Activated CD4-positive, alpha-beta memory T cell treated with anti-CD3 and anti-CD28 coated beads, Interleukin-2, amount 10 ng/mL, durations not matched to agents 7 days and 5 days (primary cell): Measurements from ENCODE around the gene PPM1B. TPM values are rescaled to one million over a fixed set of nuclear protein-coding genes. Genes with fewer than 3 reads are reported as not detected.
"Not testable (repeated sequence)": the region's sequence is repeated elsewhere in the genome, so short reads cannot be mapped to it uniquely, and the experiment has no call there.

Experiments
- CTCF ChIA-PET: fragments of 350-600 bp; sonication (Branson Sonifier 250); formaldehyde crosslinking; loops from one replicate; lab custom pipeline; 2021; ENCODE audit warnings: antibody characterized with exemption, inconsistent platforms; lab: Charles Lee
- POLR2A ChIA-PET: fragments of 350-600 bp; sonication (Branson Sonifier 250); formaldehyde crosslinking; loops from one replicate; lab custom pipeline; 2021; ENCODE audit warnings: antibody characterized with exemption; lab: Charles Lee
- DNase-seq: peaks from one replicate; pipeline ENCODE4 v3.0.0-alpha.2; 2020
- H3K27ac Mint-ChIP-seq: one replicate; pipeline ENCODE4 v1.8.0; 2021; ENCODE audit warnings: mild to moderate bottlenecking, mixed read lengths
- H3K27me3 Mint-ChIP-seq: one replicate; pipeline ENCODE4 v1.8.0; 2021; ENCODE audit warnings: mixed read lengths
- H3K36me3 Mint-ChIP-seq: one replicate; pipeline ENCODE4 v1.8.0; 2021; ENCODE audit warnings: low read depth, mixed read lengths
- H3K4me1 Mint-ChIP-seq: one replicate; pipeline ENCODE4 v1.8.0; 2021; ENCODE audit warnings: mixed read lengths
- H3K4me3 Mint-ChIP-seq: one replicate; pipeline ENCODE4 v1.8.0; 2021; ENCODE audit warnings: mild to moderate bottlenecking, mixed read lengths
- H3K9me3 Mint-ChIP-seq: one replicate; pipeline ENCODE4 v1.8.0; 2021; ENCODE audit warnings: mixed read lengths
- total RNA-seq, 2 experiments: library from RNA; stranded (reverse); gene quantifications; one replicate each; pipeline ENCODE4 v1.2.3, GENCODE V29; 2021

Gene PPM1B
- total RNA-seq, 2 experiments from 2014 or later = 57.0 to 60.9 TPM

DNA sequence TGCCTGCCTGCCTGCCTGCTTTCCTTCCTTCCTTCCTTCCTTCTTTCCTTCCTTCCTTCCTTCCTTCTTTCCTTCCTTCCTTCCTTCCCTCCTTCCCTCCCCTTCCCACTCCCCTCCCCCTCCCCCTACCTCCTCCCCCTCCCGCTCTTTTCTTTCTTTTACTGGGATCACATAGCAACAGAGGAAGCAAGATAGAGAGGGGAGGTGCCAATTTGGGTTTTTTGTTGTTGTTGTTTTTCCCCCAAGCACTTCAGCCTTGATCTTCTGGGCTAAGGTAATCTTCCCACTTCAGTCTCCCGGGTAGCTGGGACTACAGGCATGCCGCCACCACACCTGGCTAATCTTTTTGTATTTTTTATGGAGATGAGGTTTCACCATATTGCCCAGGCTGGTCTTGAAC, 20.0 kb downstream of the PPM1B start:
- peaks cover 54% of the 10 kb centered on the region for H3K4me1 Mint-ChIP-seq
- CTCF ChIA-PET = no interaction called here

DNA sequence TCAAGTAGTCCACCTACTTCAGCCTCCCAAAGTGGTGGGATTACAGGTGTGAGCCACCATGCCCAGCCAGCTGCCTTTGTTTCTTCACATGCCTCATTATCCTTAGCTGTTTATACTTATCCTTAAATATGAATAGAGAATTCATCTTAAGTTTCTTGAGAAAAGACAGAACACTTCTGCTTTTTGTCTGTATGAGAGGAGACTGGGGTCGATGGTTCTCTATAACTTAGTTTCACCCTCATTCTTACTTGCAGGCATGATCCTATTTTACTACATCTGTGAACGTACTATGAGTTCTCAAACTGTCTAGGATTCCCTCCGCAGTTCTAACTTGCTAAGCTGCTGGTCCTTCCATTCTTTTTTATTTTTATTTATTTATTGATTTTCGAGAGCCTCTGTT, 20.4 kb downstream of the PPM1B start:
- Mint-ChIP-seq H3K36me3 (peaks cover 32% of the 10 kb centered on the region), H3K27ac (no peak overlapping the region), H3K4me3 (no peak overlapping the region), H3K4me1 (peaks cover 51% of the 10 kb centered on the region), H3K27me3 (no peaks in the 10 kb centered on the region), H3K9me3 (no peaks in the 10 kb centered on the region)
- ChIA-PET POLR2A (no interaction called here), CTCF (no interaction called here)
- DNase-seq = no peak

More for the DNA sequence above, 20.0 kb downstream of the PPM1B start:
- Mint-ChIP-seq H3K4me3 (no peak overlapping the region), H3K27me3 (no peaks in the 10 kb centered on the region), H3K9me3 (no peaks in the 10 kb centered on the region), H3K36me3 (peaks cover 33% of the 10 kb centered on the region), H3K27ac (no peak overlapping the region)
- no peak for DNase-seq
- POLR2A ChIA-PET = no interaction called here

DNA sequence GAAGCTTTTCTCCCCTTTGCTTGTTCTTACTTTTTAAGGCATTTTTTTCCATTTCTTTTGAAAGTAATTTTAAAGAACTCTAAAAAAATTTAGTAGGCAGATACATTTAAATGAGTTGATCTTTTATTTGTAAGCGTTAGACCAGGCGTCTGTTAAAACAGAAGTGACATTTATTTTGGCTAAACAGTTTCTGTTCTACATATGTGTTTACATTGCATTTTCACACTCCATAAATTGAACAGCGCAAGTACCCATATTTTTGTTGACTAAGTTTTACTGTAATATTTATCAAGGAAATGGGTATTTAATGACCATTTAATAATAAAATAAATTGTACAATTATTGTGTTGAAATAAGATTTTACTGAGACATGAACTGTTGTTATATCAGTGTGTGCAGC, 21.9 kb downstream of the PPM1B start:
- no peak overlapping the region for H3K4me3 Mint-ChIP-seq
- no peak for DNase-seq
- no peaks in the 10 kb centered on the region for H3K27me3 Mint-ChIP-seq
- ChIA-PET POLR2A (interaction anchor here (0.7 to 1.3 kb wide), 2 partner anchors 9 to 172 kb away, joined by 3 to 5 read pairs; partner anchors contain the start of gene CAMKMT), CTCF (no interaction called here)
- H3K36me3 Mint-ChIP-seq = peaks cover 33% of the 10 kb centered on the region
- H3K4me1 Mint-ChIP-seq = peaks cover 38% of the 10 kb centered on the region
- H3K9me3 Mint-ChIP-seq = no peaks in the 10 kb centered on the region
- no peak overlapping the region for H3K27ac Mint-ChIP-seq

DNA sequence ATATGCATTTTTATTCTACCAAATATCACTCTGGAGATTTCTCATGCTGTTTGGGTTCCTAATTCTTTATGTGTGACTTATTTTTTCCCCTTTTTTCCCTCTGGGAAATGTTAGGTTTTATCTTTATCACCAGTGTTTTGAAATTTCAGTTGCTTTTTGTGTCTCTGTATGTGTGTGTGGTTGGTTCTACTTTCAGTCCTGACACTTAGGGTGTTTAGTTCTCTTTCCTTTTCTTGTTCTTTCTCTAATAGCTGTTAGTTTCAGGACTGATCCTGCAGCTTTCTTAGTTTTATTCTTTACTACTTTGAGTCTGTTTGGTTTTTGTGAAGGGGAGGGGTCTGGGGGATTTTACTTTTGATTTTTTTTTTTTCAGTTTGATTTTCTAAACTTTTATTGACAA, 23.1 kb downstream of the PPM1B start:
- DNase-seq = no peak
- Mint-ChIP-seq H3K27ac (peak overlapping the region; percentile 27), H3K4me3 (no peak overlapping the region), H3K9me3 (no peaks in the 10 kb centered on the region), H3K4me1 (peaks cover 32% of the 10 kb centered on the region), H3K36me3 (peaks cover 32% of the 10 kb centered on the region), H3K27me3 (no peaks in the 10 kb centered on the region)
- POLR2A ChIA-PET = interaction anchor here (1.0 kb wide), 1 partner anchor 21 kb away, joined by 4 read pairs; no protein-coding TSS in a partner anchor
- CTCF ChIA-PET = interaction anchor here (1.8 kb wide), 1 partner anchor 10 kb away, joined by 5 read pairs; no protein-coding TSS in a partner anchor

DNA sequence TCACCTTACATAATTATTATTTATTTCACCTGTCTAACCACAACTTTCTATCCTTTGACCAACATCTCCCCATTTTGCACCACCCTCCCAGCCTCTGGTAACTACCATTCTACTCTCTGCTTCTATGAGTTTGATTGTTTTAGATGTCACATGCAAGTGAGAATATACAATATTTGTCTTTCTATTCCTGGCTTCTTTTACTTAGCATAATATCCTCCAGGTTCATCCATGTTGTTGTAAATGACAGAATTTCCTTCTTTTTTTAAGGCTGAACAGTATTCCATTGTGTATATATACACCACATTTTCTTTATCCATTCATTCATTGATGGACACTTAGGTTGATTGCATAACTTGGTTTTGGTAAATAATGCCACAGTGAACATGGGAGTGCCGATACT, 24.0 kb downstream of the PPM1B start:
- Mint-ChIP-seq H3K27ac (no peak overlapping the region), H3K27me3 (no peaks in the 10 kb centered on the region), H3K36me3 (peaks cover 29% of the 10 kb centered on the region), H3K4me1 (peaks cover 27% of the 10 kb centered on the region), H3K9me3 (no peaks in the 10 kb centered on the region), H3K4me3 (no peak overlapping the region)
- CTCF ChIA-PET = interaction anchor here (1.8 kb wide), 1 partner anchor 9 kb away, joined by 5 read pairs; no protein-coding TSS in a partner anchor
- DNase-seq = no peak
- POLR2A ChIA-PET = no interaction called here

DNA sequence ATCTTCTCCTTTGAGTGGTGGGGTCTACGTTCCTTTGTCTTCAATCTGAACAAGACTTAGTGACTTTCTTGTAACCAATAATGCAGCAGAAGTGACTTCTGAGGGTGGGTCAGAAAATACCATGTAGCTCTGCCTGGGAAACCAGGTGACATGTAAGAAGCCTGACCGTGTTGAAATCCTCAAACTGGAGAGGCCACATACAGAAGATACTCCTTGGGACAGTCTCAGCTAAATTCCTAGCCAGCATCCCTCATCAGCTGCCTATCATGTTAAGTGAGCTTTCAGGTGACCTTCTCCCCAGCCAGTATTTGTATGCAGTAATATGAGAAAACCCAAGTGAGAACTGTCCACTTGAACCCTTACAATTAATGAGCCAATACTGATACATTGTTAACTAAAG, 27.0 kb downstream of the PPM1B start:
- H3K27me3 Mint-ChIP-seq = no peaks in the 10 kb centered on the region
- H3K4me3 Mint-ChIP-seq = no peak overlapping the region
- no peaks in the 10 kb centered on the region for H3K9me3 Mint-ChIP-seq
- peaks cover 26% of the 10 kb centered on the region for H3K36me3 Mint-ChIP-seq
- CTCF ChIA-PET = interaction anchor here (0.9 kb wide), 1 partner anchor 153 kb away, joined by 3 read pairs; no protein-coding TSS in a partner anchor
- POLR2A ChIA-PET = no interaction called here
- no peak overlapping the region for H3K27ac Mint-ChIP-seq
- no peak for DNase-seq
- H3K4me1 Mint-ChIP-seq = peaks cover 19% of the 10 kb centered on the region

DNA sequence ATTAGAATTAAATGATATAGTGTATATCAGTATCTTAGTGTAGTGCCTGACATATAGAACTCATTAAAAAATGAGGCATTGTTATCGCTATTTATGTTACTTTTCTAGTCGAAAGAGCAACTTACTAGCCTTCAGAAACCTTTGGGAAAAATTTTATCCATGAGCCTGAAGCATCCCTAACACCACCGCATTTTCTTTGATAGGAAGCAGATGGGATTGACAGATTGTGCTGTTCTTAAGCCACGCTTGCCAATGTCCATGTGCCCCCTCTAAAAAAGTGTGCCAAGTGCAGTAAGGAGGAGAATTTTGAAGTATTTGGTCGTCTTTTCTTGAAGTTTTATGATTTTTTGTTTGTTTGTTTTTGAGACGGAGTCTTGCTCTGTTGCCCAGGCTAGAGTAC, 29.1 kb downstream of the PPM1B start:
- Mint-ChIP-seq H3K27me3 (no peaks in the 10 kb centered on the region), H3K4me1 (peaks cover 13% of the 10 kb centered on the region), H3K27ac (no peak overlapping the region), H3K4me3 (no peak overlapping the region), H3K9me3 (no peaks in the 10 kb centered on the region), H3K36me3 (peaks cover 40% of the 10 kb centered on the region)
- ChIA-PET CTCF (no interaction called here), POLR2A (no interaction called here)
- DNase-seq = no peak

DNA sequence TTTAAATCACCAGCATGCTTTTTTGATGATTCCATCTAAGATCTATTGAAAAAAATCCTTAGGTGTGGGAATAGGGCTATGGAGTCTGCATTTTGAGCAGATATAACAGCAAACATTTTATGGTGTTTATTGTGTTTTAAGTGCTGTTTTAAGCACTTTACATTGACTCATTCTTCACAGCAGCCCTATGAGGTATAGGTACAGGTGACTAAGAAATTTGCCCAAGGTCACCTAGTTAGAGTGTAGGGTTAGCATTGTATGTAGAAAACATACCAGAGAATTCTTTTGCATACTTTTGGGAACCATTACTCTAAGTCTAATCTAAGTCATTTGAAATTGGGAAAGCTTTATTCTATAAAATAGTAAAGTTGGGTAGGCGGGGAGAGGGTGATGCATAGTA, 31.3 kb downstream of the PPM1B start:
- Mint-ChIP-seq H3K4me1 (peaks cover 21% of the 10 kb centered on the region), H3K36me3 (peaks cover 46% of the 10 kb centered on the region), H3K4me3 (no peak overlapping the region), H3K27me3 (no peaks in the 10 kb centered on the region), H3K27ac (no peak overlapping the region), H3K9me3 (peaks cover 3% of the 10 kb centered on the region)
- DNase-seq = no peak
- CTCF ChIA-PET = no interaction called here
- POLR2A ChIA-PET = no interaction called here

DNA sequence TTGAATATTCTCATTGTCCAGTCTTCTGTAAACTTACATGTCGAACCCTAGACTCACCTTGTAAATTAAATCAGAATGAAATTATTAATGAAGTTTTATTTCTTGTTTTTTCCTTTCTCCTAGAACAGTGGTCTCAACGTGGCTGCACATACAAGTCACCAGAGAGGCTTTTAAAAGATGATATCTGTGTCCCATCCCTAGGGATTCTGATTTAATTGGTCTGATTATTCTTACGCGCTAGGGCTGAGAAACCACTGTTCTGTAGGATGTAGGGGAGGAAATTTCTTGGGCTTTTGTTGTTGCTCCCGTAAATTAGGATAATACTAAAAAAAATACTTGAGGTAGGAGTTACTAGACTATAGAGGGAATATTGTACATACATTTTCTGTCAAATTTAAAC, 32.1 kb downstream of the PPM1B start:
- no peak for DNase-seq
- H3K27ac Mint-ChIP-seq = no peak overlapping the region

DNA sequence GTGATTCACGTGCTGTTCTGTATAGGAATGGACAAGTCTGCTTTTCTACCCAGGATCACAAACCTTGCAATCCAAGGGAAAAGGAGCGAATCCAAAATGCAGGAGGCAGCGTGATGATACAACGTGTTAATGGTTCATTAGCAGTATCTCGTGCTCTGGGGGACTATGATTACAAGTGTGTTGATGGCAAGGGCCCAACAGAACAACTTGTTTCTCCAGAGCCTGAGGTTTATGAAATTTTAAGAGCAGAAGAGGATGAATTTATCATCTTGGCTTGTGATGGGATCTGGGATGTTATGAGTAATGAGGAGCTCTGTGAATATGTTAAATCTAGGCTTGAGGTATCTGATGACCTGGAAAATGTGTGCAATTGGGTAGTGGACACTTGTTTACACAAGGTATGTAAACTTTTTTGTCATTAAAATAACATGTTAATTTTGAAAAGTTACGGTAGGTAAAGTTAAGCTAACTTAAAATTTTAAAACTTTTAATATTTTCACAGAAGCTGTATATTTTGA, 33.0 kb downstream of the PPM1B start:
- no peak overlapping the region for H3K27ac Mint-ChIP-seq
- POLR2A ChIA-PET = interaction anchor here (0.9 kb wide), 1 partner anchor 19 kb away, joined by 3 read pairs; no protein-coding TSS in a partner anchor
- CTCF ChIA-PET = interaction anchor here (0.9 to 1.4 kb wide), 3 partner anchors 10 to 33 kb away, joined by 4 to 5 read pairs (median 4); partner anchors contain the start of gene PPM1B

More for the DNA sequence above, 32.1 kb downstream of the PPM1B start:
- H3K4me3 Mint-ChIP-seq = no peak overlapping the region
- peaks cover 24% of the 10 kb centered on the region for H3K4me1 Mint-ChIP-seq
- POLR2A ChIA-PET = no interaction called here
- peaks cover 3% of the 10 kb centered on the region for H3K9me3 Mint-ChIP-seq
- no peaks in the 10 kb centered on the region for H3K27me3 Mint-ChIP-seq
- H3K36me3 Mint-ChIP-seq = peaks cover 48% of the 10 kb centered on the region
- CTCF ChIA-PET = no interaction called here

DNA sequence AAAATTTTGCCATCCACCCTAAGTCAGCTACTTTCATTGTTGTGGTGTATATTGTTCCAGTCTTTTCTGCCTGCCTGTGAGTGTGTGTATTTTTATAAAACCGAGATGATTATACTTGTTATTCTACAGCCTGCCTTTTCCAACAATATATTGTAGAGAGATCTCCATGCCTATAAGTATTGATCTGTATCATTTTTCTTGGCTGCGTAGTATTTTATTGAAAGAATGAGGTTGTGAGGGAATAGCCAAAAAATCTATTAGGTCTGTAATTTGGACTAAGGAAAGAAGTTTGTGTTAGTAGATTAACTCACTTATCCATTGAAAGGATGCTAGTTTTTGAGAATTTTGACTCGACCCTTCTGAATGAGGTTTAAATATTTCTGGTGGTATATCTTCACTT, 34.9 kb downstream of the PPM1B start:
- Mint-ChIP-seq H3K27ac (no peak overlapping the region), H3K9me3 (peaks cover 3% of the 10 kb centered on the region), H3K27me3 (no peaks in the 10 kb centered on the region), H3K4me1 (peaks cover 38% of the 10 kb centered on the region), H3K4me3 (no peak overlapping the region), H3K36me3 (peaks cover 40% of the 10 kb centered on the region)
- ChIA-PET POLR2A (no interaction called here), CTCF (no interaction called here)
- DNase-seq = no peak

More for the DNA sequence above, 33.0 kb downstream of the PPM1B start:
- no peak for DNase-seq
- peaks cover 39% of the 10 kb centered on the region for H3K36me3 Mint-ChIP-seq
- peaks cover 30% of the 10 kb centered on the region for H3K4me1 Mint-ChIP-seq
- H3K27me3 Mint-ChIP-seq = no peaks in the 10 kb centered on the region
- H3K4me3 Mint-ChIP-seq = no peak overlapping the region
- peaks cover 3% of the 10 kb centered on the region for H3K9me3 Mint-ChIP-seq

DNA sequence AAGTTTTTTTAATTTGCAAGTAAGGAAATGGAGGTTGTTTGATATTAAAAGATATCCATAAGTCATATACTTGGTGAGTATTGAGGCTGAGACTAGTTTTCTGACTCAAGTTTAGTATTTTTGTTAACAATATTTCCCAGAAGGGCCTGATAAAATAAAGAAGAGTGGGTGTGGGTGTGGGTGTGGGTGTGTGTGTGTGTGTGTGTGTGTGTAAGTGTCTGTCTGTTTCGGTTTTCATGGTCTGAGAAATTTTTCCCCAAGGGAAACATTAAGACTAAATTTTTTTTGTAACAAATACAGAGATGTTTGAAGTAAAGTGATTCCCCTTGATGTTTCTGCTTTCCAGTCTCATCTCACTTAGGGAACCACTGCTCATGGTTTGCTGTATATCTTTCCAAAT, 36.5 kb downstream of the PPM1B start:
- DNase-seq = no peak
- H3K27me3 Mint-ChIP-seq = no peaks in the 10 kb centered on the region
- ChIA-PET POLR2A (no interaction called here), CTCF (no interaction called here)
- H3K27ac Mint-ChIP-seq = peak overlapping the region; percentile 5
- H3K4me1 Mint-ChIP-seq = peaks cover 36% of the 10 kb centered on the region
- peaks cover 52% of the 10 kb centered on the region for H3K36me3 Mint-ChIP-seq
- H3K9me3 Mint-ChIP-seq = peaks cover 3% of the 10 kb centered on the region
- H3K4me3 Mint-ChIP-seq = no peak overlapping the region

DNA sequence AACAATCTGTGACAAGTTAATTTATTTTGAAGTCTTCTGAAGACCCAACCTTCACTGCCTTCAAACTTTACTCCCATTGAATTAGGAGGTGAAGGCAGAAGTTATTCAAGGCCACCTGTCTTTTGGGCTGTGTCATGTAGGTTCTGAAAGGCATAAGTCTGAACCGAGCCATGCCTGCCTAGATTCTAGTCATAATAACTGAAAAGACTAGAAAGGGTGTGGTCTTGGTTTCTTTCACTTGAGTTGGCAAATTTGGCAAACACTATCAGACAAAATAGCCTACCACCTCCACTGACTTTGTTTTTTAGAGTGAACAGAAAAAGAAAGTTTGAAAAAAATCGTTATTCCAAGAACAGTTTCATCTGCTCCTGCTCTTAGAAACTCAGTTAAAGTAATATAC, 38.4 kb downstream of the PPM1B start:
- Mint-ChIP-seq H3K4me3 (no peak overlapping the region), H3K27ac (peak overlapping the region; percentile 44)
- CTCF ChIA-PET = no interaction called here

DNA sequence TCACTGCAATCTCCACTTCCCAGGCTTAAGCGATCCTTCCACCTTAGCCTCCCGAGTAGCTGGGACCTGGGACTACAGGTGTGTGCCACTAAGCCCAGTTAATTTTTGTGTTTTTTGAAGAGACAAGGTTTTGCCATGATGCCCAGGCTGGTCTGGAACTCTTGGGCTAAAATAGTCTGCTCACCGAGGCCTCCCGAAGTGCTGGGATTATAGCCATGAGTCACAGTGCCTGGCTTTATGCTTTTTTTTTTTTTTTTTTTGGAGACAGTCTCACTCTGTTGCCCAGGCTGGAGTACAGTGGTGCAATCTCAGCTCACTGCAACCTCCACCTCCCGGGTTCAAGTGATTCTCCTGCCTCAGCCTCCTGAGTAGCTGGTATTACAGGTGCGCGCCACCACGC, 39.0 kb downstream of the PPM1B start:
- POLR2A ChIA-PET, H3K4me3 Mint-ChIP-seq, DNase-seq, H3K9me3 Mint-ChIP-seq, CTCF ChIA-PET, H3K27me3 Mint-ChIP-seq: not testable (repeated sequence)
- peaks cover 27% of the 10 kb centered on the region for H3K4me1 Mint-ChIP-seq
- peak overlapping the region; percentile 44 for H3K27ac Mint-ChIP-seq
- H3K36me3 Mint-ChIP-seq = peaks cover 50% of the 10 kb centered on the region

More for the DNA sequence above, 38.4 kb downstream of the PPM1B start:
- Mint-ChIP-seq H3K4me1 (peaks cover 27% of the 10 kb centered on the region), H3K9me3 (peaks cover 3% of the 10 kb centered on the region), H3K27me3 (no peaks in the 10 kb centered on the region), H3K36me3 (peaks cover 48% of the 10 kb centered on the region)
- POLR2A ChIA-PET = no interaction called here
- DNase-seq = no peak
